H7 (cell line): ENCODE results near the gene TTC13. TPM values are rescaled to one million over a fixed set of nuclear protein-coding genes. Genes with fewer than 3 reads are reported as not detected.
A peak's percentile ranks its signal among the peaks of the same experiment; 100 is the strongest.

Experiments
- DNase-seq: peaks from one replicate; pipeline ENCODE4 v3.0.0; 2012
- H3K27me3 ChIP-seq: 2 replicates; pipeline ENCODE4 v1.6.0; 2011; ENCODE audit warnings: mild to moderate bottlenecking, low read length; ENCODE audit not compliant: control insufficient read depth, insufficient read depth
- H3K36me3 ChIP-seq: replicated peaks from 2 replicates; pipeline ENCODE4 v1.5.1; 2011; ENCODE audit warnings: low read length; ENCODE audit not compliant: control insufficient read depth, insufficient read depth
- H3K4me3 ChIP-seq: 2 replicates; pipeline ENCODE4 v1.5.1; 2011; ENCODE audit warnings: low read depth, mild to moderate bottlenecking, control low read depth, low read length, moderate library complexity; ENCODE audit not compliant: insufficient read depth
- total RNA-seq: library from RNA; depleted of rRNA; stranded (reverse); fragments of >200 nt; shearing (Covaris generic); gene quantifications from 2 replicates; pipeline ENCODE4 v1.2.3, GENCODE V29; 2014

Gene TTC13
- total RNA-seq, 1 experiment from 2014 or later = 7.3 TPM

- no peaks in the 10 kb centered on the region for H3K27me3 ChIP-seq
Measured at GRCh38 chr1:230895452-230895851, 83.2 kb downstream of the TTC13 start.

GRCh38 chr1:230894664-230895063, 84.0 kb downstream of the TTC13 start:
- Histone ChIP-seq H3K4me3 (no peak overlapping the region), H3K27me3 (no peaks in the 10 kb centered on the region), H3K36me3 (no peaks in the 10 kb centered on the region)
- no peak for DNase-seq

More at GRCh38 chr1:230895452-230895851, 83.2 kb downstream of the TTC13 start:
- no peak overlapping the region for H3K4me3 ChIP-seq
- H3K36me3 ChIP-seq = no peaks in the 10 kb centered on the region
- DNase-seq = no peak

- Histone ChIP-seq H3K4me3 (no peak overlapping the region), H3K36me3 (no peaks in the 10 kb centered on the region), H3K27me3 (no peaks in the 10 kb centered on the region)
- no peak for DNase-seq
Measured at GRCh38 chr1:230894032-230894431, 84.6 kb downstream of the TTC13 start.

- no peaks in the 10 kb centered on the region for H3K36me3 ChIP-seq
- no peak overlapping the region for H3K4me3 ChIP-seq
- no peak for DNase-seq
- no peaks in the 10 kb centered on the region for H3K27me3 ChIP-seq
Measured at GRCh38 chr1:230892018-230892491, 86.6 kb downstream of the TTC13 start.

- H3K4me3 ChIP-seq = no peak overlapping the region
- DNase-seq = no peak
- no peaks in the 10 kb centered on the region for H3K36me3 ChIP-seq
- H3K27me3 ChIP-seq = no peaks in the 10 kb centered on the region
Measured at GRCh38 chr1:230891413-230891812, 87.2 kb downstream of the TTC13 start.

GRCh38 chr1:230884646-230885045, 94.0 kb downstream of the TTC13 start:
- Histone ChIP-seq H3K36me3 (no peaks in the 10 kb centered on the region), H3K27me3 (no peaks in the 10 kb centered on the region; the same call in 1 of the 2 replicates), H3K4me3 (no peak overlapping the region)
- DNase-seq = no peak

- no peaks in the 10 kb centered on the region; the same call in 1 of the 2 replicates for H3K27me3 ChIP-seq
- no peak overlapping the region for H3K4me3 ChIP-seq
- DNase-seq = no peak
- no peaks in the 10 kb centered on the region for H3K36me3 ChIP-seq
Measured at GRCh38 chr1:230883967-230884366, 94.7 kb downstream of the TTC13 start.

- Histone ChIP-seq H3K4me3 (no peak overlapping the region), H3K27me3 (no peaks in the 10 kb centered on the region; the same call in 1 of the 2 replicates), H3K36me3 (no peaks in the 10 kb centered on the region)
- DNase-seq = peak; percentile 54
Measured at GRCh38 chr1:230879778-230880177, 98.9 kb downstream of the TTC13 start.

GRCh38 chr1:230878591-230878990, 100.1 kb downstream of the TTC13 start:
- Histone ChIP-seq H3K27me3 (no peaks in the 10 kb centered on the region; the same call in 1 of the 2 replicates), H3K4me3 (no peak overlapping the region), H3K36me3 (no peaks in the 10 kb centered on the region)
- DNase-seq = no peak

- no peak overlapping the region for H3K4me3 ChIP-seq
- H3K27me3 ChIP-seq = no peaks in the 10 kb centered on the region; the same call in 1 of the 2 replicates
- no peak for DNase-seq
- H3K36me3 ChIP-seq = no peaks in the 10 kb centered on the region
Measured at GRCh38 chr1:230877924-230878590, 100.6 kb downstream of the TTC13 start.

- H3K27me3 ChIP-seq = no peaks in the 10 kb centered on the region; the same call in 1 of the 2 replicates
- H3K36me3 ChIP-seq = no peaks in the 10 kb centered on the region
- no peak overlapping the region for H3K4me3 ChIP-seq
- no peak for DNase-seq
Measured at GRCh38 chr1:230877146-230877923, 101.3 kb downstream of the TTC13 start.

- no peaks in the 10 kb centered on the region; the same call in 1 of the 2 replicates for H3K27me3 ChIP-seq
- no peak for DNase-seq
- no peaks in the 10 kb centered on the region for H3K36me3 ChIP-seq
- H3K4me3 ChIP-seq = no peak overlapping the region
Measured at GRCh38 chr1:230876660-230877059, 102.0 kb downstream of the TTC13 start.

GRCh38 chr1:230875370-230875769, 103.3 kb downstream of the TTC13 start:
- no peaks in the 10 kb centered on the region for H3K36me3 ChIP-seq
- no peaks in the 10 kb centered on the region; the same call in 1 of the 2 replicates for H3K27me3 ChIP-seq
- H3K4me3 ChIP-seq = no peak overlapping the region
- DNase-seq = no peak

- H3K27me3 ChIP-seq = peaks cover 13% of the 10 kb centered on the region
- no peak for DNase-seq
Measured at GRCh38 chr1:230870916-230871315, 107.7 kb downstream of the TTC13 start.

GRCh38 chr1:230869500-230869899, 109.2 kb downstream of the TTC13 start:
- DNase-seq = no peak
- no peaks in the 10 kb centered on the region for H3K36me3 ChIP-seq
- H3K27me3 ChIP-seq = peaks cover 13% of the 10 kb centered on the region
- H3K4me3 ChIP-seq = peak overlapping the region; percentile 53; the same call in 1 of the 2 replicates

More at GRCh38 chr1:230870916-230871315, 107.7 kb downstream of the TTC13 start:
- H3K36me3 ChIP-seq = no peaks in the 10 kb centered on the region
- no peak overlapping the region for H3K4me3 ChIP-seq
